HK-2 (cell line): Measurements from ENCODE around the gene FGGY.
A peak's percentile ranks its signal among the peaks of the same experiment; 100 is the strongest.

Experiments
- DNase-seq: peaks from one replicate; pipeline ENCODE4 v3.0.0-alpha.2; 2018; ENCODE audit not compliant: unreplicated experiment

The FGGY gene

DNA sequence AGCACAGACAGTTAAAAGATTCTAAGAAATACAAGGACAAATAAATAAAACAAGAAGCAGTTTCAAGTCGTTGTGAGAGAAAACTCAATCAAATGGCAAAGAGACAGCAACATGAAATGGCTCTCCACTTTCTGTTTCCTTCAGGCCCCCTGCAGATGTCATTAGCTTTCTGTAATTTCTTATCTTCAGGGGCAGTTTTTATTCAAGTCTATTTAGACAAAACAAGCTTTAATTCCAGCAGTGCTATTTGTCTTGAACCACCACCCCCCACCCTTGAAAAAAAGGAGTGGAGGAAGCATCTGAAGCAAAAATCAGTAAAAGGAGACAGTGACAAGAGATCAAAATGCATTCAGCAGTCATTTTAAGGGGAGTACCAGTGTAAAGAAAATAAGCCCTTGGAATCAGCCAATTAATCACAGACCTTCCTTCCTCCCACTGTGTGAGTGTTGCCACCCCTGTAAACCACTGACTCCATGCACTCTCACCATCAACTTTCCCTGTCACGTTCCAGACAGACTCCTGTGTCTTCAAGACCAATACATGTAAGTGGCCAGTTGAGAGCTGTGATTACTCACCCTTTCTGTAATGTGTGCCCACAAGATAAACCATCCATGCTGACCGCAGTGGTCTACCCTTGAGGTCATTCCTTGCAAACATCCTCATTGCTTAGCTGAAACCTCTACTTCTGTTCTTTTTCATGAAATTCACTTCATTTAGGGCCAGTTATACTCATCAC lies 381.8 kb downstream of the FGGY start:
- DNase-seq = peak; percentile 80

DNA sequence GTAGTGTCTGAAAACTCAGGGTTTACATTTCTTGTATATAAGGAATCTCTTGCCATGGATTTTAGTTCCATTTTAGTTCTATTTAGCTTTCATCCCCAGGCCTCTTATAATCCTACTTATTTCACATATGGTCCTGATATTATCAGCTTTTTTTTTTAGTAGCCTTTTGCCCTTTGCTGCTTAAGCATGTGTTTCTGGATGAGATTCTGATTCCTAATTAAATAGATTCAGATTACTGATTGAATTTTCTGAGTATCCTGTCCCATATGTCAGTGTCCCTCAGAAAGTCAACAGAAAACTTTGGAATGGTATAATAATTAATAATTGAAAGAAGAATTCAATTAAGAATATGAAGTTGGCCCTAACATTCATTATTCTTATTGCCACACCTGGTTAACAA lies 383.1 kb downstream of the FGGY start:
- no peak for DNase-seq

DNA sequence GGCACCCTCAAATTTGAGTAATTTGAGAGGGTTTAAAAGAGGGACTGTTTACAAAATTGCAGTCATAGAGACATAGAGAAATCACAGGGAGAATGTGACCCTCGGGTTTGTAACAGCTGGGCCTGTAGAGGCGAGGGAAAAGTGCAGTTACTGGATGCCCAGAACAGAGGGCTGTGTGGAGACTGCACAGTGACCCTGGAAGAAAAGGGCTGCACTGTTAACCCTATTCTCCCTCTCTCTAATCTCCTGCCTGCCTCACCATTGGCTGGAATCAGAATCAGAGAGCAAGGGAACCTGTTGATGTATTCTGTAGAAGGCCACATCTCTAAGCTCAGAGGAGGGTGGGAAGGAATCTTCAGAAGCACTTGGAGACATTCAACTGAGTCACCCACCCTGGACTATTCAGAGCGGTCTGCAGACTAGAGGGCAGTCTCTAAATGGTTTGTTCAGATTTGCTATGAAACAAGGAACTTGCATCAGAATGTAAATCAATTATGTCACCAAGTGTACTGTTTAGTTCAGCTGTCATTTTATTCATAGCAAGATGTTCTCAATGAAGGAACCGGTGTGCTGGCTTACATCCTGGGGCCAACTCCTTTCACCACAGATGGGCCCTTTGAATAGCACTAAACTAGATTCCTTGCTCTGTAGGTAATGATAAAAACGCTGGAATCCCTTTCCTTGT lies 385.6 kb downstream of the FGGY start:
- no peak for DNase-seq

DNA sequence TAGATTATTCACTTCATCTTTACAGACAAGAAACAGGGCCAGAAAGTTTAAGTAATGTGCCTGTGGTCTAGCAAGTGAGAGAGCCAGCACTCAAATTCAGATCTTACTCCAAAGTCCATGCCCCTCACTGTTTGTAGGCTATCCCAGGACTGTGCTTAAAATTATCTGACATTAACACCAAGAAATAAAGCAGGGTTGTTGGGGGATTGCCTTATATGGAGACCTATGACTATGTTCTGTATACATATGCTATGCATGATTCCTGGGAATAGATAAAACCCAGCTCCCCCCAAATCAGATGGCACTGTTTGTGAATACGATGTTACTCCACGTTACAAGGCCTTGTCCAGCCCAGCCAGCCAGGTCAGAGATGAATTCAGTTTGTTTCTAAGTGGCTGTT lies 386.3 kb downstream of the FGGY start:
- DNase-seq = no peak

DNA sequence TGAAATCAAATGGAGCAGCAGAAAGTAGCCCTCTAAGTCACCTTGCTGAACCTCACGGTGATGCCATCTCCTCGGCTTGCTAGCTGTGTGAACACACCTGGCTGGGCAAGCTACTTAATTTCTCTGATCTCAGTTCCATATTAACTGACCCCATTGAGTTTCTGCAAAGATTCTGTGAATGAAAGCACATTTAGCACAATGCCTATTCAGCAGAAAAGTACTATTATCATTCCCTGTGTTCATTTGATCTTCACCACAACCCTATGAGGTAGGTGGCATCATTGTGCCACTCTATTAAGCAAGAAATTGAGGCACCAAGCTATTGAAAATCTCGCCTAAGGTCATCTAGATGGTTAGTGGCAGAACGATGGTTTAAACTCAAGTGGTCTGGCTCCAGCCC lies 387.8 kb downstream of the FGGY start:
- DNase-seq = no peak

DNA sequence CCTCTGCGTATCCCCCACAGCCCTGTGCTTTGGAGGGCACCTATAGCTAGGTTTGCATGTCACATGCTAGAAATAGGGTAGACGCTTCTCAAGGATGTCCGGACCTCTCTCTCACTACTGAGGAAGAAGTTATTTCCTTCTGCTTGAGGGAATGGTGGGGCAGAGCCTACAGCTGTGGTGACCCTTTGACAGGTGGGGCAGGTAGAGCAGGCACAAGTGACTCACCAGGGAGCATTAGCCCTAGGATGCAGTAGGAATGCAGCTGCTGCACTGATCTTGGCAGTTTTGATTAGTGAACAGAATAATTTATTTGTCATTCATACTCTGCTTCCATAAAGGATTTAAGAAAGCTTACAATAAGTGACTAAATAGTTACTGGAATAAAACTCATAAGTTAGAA lies 388.2 kb downstream of the FGGY start:
- DNase-seq = no peak

DNA sequence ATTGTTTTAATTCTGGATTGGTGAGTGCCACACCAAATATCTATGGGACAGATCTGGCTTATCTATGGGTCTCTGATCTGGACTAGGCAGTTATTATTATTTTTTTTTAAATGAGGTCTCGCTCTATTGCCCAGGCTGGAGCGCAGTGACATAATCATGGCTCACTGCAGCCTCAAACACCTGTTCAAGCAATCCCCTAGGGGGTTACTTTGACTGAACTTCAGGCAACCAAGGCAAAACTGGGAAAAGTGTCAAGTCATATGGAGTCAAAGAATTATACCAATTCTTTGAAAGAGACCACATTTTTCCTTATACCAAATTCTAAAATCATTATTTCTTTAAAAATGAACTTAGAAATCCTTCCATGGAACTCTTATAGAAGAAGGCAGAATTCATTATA lies 388.8 kb downstream of the FGGY start:
- no peak for DNase-seq

DNA sequence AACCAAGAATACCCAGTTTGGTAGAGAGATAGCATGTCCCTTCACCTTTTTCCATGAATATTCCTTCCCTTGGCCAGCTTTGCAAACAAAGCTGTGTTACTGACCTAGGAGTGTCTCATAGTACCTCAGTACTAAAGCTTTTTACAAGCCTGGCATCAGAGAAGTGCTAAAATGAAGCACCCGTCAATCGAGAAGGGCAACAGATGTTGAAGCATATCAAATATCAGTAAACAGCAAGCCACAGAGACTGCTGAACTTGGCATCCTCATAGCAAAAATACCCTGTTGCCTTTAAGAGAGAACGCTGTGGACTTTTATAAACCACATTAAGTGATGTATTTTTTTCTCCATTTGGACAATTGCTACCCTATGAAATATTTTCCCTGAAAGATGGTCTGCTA lies 389.3 kb downstream of the FGGY start:
- DNase-seq = no peak

DNA sequence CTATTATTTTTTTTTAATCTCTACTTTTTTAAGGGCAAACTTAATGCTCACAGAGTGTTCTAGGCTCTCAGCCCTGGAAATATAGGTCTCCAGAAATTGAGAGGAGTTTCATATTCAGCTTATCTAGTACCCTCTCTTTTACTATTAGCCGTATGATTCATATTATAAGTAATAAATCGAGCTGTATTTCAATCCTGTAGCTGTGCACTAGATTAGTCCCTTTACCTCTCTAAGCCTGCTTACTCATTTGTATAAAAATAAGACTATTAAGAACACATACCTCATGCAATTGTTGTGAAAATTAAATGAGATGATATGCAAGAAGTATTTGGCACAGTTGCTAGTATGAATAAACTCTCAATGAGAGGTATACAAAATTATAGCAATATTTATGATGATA lies 389.7 kb downstream of the FGGY start:
- DNase-seq = no peak

DNA sequence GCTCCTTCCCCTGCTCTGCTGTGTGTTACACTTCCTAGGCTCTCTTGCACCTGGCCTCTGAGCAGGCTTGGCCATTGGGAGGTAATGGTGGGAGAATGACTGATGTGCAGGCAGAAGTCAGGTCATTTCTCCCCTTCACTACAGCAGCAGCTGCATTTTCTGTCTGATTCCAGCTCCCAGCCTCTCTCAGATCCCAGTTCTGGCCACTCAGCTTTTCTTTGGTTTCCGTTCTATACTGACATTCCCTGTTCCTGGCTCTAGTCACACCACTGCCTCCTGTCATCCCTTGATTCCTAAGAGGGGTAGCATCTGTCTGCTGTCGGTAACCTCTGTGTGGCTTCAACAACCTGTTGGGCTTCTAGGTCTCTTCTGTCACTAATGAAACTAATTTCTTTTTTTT lies 390.2 kb downstream of the FGGY start:
- no peak for DNase-seq

DNA sequence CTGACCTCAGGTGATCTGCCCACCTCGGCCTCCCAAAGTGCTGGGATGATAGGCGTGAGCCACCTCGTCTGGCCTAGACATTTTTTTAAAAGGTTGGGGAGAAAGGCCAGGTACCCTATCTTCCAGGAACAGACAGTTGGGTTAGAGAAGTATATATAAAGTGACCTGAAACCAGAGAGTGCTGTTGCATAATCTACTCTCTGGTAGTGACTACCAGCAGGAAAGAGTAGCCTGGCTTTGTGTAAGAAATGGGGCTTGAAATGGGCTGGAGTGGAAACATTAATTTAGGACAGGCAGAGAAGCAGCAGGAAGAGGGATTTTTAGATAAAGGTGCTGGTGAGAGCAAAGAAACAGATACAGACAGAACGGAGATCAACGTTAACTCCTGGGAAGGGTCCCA lies 392.1 kb downstream of the FGGY start:
- no peak for DNase-seq

DNA sequence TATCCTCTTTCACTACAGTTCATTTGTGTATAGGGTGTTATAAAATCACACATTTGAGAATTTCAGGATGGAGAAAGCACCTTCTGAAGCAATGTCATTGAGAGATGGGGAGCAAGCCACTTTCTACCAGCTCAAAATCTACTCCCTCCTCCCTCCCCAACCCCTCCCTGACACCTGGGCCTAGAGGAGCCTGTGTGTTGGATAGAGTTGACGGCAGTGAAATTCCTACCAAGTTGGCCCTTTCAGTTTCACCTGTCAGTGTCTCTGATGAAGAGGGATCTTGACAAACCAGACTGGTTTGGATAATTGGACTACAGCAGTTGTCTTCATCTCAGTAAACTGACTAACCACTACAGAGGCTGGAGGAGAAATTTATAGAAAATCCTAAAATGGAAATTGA lies 392.8 kb downstream of the FGGY start:
- no peak for DNase-seq

DNA sequence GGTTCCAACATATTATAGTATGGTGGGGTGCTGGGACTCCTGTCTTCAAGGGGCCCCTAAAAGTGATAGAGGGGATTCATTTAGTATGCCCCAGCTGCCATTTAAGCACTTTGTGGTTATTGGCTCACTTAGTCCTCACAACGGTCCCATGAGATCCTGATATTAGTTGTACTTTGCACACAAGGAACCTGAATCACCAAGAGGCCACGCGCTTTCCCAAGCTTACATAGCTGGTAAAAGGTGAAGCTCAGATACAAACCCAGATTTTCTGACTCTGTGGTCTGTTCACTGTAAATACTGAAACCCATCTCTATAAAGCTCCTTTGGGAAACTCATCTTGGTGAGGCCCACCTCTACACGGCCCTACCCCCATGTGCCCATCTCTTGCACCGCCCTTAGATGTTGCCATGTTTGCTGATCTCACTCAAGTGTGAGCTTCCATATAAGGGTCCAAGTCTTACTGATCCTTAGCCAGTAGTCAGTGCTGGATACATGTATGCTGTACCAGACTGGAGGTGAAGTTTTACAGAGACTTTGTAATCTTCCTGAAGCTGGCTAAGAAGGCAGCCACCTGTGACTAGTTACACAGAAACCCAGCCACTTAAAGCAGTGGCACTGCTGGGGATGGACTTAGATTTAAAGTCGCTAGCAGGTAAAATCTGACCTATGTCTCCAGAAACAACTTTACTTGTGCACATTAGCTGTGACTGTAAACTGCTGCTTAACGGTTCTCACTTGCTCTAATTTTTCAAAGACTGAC lies 393.5 kb downstream of the FGGY start:
- DNase-seq = no peak

DNA sequence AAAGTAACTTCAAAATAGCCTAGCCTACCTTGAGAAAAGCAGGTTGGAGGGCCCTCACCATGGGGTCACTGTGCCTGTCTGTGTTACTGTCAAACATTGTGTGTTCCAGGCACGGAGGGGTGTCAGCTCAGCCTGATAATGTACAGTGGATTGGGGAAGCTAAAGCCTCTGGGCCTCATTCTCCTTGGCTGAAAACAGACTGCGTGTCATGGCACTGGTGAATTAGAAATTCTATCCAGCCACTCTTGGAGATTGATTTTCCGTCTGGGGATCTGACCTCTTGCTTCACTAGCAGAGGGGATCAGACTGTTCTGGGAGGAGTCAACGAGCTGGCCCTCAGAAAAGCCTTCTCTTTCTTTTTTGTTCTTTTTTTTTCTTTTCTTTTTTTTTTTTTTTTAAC lies 394.4 kb downstream of the FGGY start:
- DNase-seq = no peak

DNA sequence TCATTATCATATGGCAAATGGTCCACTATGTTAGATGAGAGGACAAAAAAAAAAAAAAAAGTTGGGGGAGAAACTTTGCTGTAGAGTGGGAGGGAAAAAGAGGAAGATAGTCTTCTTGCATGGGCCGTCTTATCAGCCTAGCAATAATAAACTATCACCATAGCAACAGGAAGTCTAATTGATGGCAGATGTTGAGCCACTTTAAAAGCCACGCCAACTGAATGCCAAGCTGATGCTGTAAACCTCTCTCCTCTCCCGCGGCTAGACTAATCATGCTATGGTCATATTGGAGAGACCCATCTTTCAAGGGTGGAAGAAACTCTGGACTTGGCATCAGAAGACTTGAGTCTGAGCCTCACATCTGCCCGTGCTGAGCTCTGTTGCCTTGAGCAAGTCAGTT lies 395.7 kb downstream of the FGGY start:
- no peak for DNase-seq

DNA sequence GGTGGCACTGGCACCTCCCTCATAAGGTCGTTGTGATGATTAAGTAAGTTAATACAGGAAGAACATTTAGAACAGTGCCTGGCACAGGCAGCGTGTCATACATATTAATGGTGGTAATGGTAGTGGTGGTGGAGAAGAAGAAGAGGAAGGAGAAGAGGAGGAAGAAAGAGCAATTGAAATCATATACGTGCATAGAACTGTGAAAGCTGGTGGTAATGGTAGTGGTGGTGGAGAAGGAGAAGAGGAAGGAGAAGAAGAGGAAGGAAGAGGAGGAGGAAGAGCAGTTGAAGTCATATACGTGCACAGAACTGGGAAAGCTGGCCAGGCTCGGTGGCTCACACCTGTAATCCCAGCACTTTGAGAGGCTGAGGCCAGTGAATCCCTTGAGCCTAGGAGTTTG lies 396.5 kb downstream of the FGGY start:
- no peak for DNase-seq

DNA sequence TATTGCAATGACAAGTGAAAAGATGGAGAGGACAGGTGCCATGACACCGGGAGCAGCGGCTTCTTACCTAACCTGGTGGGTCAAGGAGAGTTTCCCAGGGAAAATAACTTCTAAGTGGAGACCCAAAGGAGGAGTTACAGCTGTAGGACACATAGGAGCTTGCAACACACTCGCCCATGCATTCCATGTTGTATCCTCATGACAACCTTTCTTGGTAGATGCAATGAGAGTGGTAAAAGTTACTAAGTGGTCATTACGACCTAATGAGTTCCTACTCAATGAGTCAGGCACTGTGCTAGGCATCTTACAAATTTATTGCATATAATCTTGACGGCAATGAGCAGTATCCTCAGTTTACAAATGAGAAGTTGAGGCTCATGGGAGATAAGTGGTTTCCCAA lies 398.4 kb downstream of the FGGY start:
- no peak for DNase-seq

DNA sequence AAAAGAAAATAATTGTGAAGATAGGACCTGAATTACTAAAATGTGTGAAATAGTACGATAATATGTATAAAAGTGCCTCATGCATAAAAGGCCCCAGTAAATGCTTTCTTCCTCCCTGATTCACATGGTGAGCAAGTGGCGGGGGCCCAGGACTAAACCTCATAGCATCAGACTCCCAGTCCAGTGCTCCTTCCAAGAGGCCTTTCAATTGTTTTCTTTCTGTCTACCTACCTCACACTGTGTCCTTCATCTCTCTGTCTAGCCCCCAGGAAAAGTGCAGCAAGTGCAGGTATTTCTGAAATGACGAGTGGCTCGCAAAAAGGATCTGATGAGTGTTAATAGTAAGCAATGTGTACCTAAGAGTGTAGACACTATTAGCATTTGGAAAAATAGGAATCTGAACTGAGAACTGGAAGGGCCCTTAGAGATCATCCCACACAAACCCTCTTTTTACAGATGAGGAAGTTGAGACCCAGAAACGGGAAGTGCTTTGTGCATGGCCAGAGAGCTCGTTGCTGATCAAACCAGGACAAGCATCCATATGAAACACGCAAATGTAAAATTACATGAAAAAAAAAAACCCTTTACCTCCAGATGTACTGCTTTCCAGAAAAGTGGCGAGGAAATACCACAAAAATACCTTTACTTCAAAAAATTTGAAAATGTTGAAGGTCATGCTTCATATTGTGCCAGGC lies 399.7 kb downstream of the FGGY start:
- DNase-seq = no peak

DNA sequence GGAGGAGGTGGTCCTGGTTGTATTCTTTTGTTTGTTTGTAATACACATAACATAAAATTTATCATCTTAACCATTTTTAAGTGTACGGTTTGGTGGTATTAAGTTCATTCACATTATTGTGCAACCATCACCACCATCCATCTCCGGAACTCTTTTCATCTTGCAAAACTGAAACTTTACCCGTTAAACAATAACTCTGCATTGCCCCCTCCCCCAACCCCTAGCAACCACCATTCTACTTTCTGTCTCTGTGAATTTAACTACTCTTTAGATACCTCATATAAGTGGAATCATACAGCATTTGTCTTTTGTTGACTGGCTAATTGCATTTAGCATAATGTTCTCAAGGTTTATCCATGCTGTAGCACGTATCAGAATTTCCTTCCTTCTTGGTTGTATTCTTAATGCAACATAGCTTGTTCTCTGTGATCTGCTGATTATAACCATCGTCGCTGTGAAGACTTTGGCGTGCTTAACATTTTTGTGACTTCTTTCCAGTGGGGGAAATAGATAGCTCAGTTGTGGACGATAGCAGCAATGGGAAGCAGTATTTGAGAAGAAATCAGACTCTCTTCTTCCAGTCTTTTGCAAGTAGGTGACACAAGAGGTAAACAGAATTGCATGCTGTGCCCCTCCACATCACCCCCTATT lies 400.4 kb downstream of the FGGY start:
- DNase-seq = no peak

DNA sequence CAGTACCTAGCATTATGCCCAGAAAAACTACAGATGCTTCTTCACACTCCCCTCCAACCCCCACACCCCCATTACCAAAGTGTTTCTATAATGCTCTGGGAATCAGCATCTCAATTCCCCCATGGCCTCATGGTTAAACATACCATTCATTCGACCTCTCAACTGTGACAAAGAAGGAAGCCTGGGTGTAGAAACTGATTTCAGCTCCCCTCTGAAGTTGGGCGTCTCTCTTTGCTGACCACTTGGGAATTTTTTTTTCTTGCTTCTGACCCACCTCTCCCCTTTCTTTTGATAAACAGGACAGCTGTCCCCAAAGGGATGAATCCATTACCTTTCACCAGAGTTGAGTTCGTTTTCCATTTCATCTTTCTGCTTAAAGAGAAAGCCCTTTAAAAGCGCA lies 401.5 kb downstream of the FGGY start:
- no peak for DNase-seq

DNA sequence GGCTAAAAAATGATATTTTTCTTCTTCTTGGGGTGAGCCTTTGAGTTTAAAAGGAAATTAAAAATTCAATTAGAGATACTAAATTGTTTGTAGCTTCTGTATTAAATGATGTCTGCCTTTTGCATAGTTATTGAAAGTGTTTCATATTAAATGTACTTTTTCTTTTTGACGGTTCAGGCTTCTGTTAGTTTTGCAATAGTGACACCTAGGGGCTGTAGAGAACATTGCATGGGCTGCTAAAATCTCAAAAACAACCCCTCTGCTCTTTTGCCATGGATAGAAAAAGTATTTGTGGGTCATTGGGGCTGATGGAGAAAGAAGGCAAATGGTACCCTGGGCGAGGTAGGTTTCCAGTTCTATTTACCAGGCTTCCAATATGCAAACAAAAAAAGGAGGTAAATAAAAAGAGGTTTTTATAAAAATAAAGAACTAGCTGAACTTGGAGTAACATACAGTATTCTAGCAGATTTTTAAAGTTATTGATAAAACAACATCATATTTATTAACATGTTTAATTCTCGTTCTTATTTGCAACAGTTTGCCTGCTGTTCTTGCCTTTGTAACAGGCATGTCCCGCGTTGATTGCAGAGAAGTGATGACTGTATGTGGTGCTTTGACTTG lies 402.4 kb downstream of the FGGY start:
- peak; percentile 13 for DNase-seq

DNA sequence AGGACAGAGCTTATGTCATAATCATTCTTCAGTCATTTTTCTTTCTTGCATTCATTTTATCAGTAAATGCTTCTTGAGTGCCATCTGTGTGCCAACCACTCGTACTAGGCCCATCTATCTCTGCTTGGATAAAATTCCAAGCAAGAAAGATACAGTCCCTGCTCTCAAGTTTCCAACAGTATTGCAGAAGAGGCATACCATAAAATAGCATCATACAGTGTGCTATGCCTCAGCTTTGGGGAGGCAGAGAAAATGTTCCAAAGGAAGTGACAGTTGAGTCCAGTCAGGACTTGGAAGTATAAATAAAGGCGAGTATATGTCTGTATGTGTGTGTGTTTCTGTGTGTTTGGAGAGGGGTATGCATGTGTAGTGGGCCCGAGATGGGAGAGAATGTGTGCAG lies 404.5 kb downstream of the FGGY start:
- no peak for DNase-seq
